HCT116 (cell line): ENCODE measurements around the gene TUBGCP5. TPM values are rescaled to one million over a fixed set of nuclear protein-coding genes. Genes with fewer than 3 reads are reported as not detected.
A peak's percentile ranks its signal among the peaks of the same experiment; 100 is the strongest.

Experiments used
- ATAC-seq: fragments of 200-7000 bp; cut with Tn5 transposase; 2 replicates; pipeline ENCODE4 v1.9.1; 2020; ENCODE audit warnings: mild to moderate bottlenecking, moderate library complexity
- BruUV-seq: library from RNA; stranded (reverse); fragments of 400-500 nt; replicated peaks from 2 replicates; lab custom pipeline; 2021; lab: Mats Ljungman, UMichigan
- CTCF ChIA-PET: fragments of 300-600 bp; sonication (Branson Sonifier 250); formaldehyde crosslinking; loops from one replicate; lab custom pipeline; 2021; ENCODE audit warnings: antibody characterized with exemption; lab: Charles Lee
- POLR2A ChIA-PET: fragments of 300-600, 350-600 bp; sonication (Branson Sonifier 250); formaldehyde crosslinking; loops from one replicate; lab custom pipeline; 2021; ENCODE audit warnings: antibody characterized with exemption; lab: Charles Lee
- RAD21 ChIA-PET, 2 experiments: fragments of 300-600 bp; sonication (Branson Sonifier 250); formaldehyde crosslinking; loops; one replicate each; lab custom pipeline; 2023; ENCODE audit warnings: low total read pairs in 2 of 2; ENCODE audit not compliant: uncharacterized antibody in 2 of 2, unreplicated experiment in 2 of 2, low non-redundant PET in 1 of 2; lab: Charles Lee
- DNase-seq: peaks from one replicate; pipeline ENCODE4 v3.0.0-alpha.2; 2010; ENCODE audit warnings: low read depth, low spot score
- H2AFZ ChIP-seq: fragments of 200-600 bp; shearing (Covaris generic), sonication (generic); 2 replicates; pipeline ENCODE4 v1.6.1; 2017; ENCODE audit warnings: low read depth, mixed run types, mixed read lengths, antibody characterized with exemption, low read length; ENCODE audit not compliant: poor library complexity, severe bottlenecking
- H3K27ac ChIP-seq: 2 replicates; pipeline ENCODE4 v1.5.1; 2012; ENCODE audit warnings: low read depth, low read length
- H3K27me3 ChIP-seq: fragments of 200-600 bp; sonication (generic); 2 replicates; pipeline ENCODE4 v1.6.1; 2016; ENCODE audit warnings: mixed run types, low read length, mixed read lengths; ENCODE audit not compliant: insufficient read depth
- H3K36me3 ChIP-seq, 2 experiments: fragments of 200-500 bp in 1 of 2; fragments of 200-600 bp in 1 of 2; sonication (Bioruptor generic) in 1 of 2; sonication (generic) in 1 of 2; 2 replicates each; pipeline versions ENCODE4 v1.5.1 to v1.6.1; 2014 to 2016; ENCODE audit warnings: low read length in 2 of 2, inconsistent platforms in 1 of 2, mixed read lengths in 1 of 2, mixed run types in 1 of 2; ENCODE audit not compliant: insufficient read depth in 2 of 2, control insufficient read depth in 1 of 2
- H3K4me1 ChIP-seq, 2 experiments: fragments of 200-600 bp in 1 of 2; sonication (generic) in 1 of 2; 2 replicates each; pipeline versions ENCODE4 v1.5.1 to v1.6.1; 2012 to 2017; ENCODE audit warnings: low read length in 2 of 2, inconsistent platforms in 1 of 2, mild to moderate bottlenecking in 1 of 2, mixed read lengths in 1 of 2, mixed run types in 1 of 2, moderate library complexity in 1 of 2; ENCODE audit not compliant: insufficient read depth in 2 of 2, control insufficient read depth in 1 of 2
- H3K4me2 ChIP-seq: fragments of 200-600 bp; sonication (generic); 2 replicates; pipeline ENCODE4 v1.6.1; 2017; ENCODE audit warnings: mixed run types, low read length, mixed read lengths
- H3K4me3 ChIP-seq, 2 experiments: fragments of 200-600 bp in 1 of 2; sonication (generic) in 1 of 2; replicated peaks in 1 of 2; 2 replicates each; pipeline ENCODE4 v1.5.1; 2011 to 2016; ENCODE audit warnings: low read length in 2 of 2, control low read depth in 1 of 2, low read depth in 1 of 2, mild to moderate bottlenecking in 1 of 2, mixed read lengths in 1 of 2, mixed run types in 1 of 2
- H3K79me2 ChIP-seq: fragments of 200-600 bp; sonication (generic); 2 replicates; pipeline ENCODE4 v1.6.1; 2017; ENCODE audit warnings: mild to moderate bottlenecking, mixed run types, low read length, moderate library complexity, mixed read lengths; ENCODE audit not compliant: insufficient read depth
- H3K9ac ChIP-seq: fragments of 200-600 bp; sonication (generic); 2 replicates; pipeline ENCODE4 v1.6.1; 2016; ENCODE audit warnings: low read length, mixed read lengths
- H3K9me2 ChIP-seq: fragments of 200-600 bp; sonication (generic), shearing (Covaris generic); 2 replicates; pipeline ENCODE4 v1.6.1; 2017; ENCODE audit warnings: mixed run types, mild to moderate bottlenecking, moderate library complexity; ENCODE audit not compliant: insufficient read depth
- H3K9me3 ChIP-seq, 2 experiments: fragments of 200-500 bp in 1 of 2; fragments of 200-600 bp in 1 of 2; sonication (Bioruptor generic) in 1 of 2; sonication (generic) in 1 of 2; 2 replicates each; pipeline ENCODE4 v1.6.1; 2014 to 2017; ENCODE audit warnings: low read length in 2 of 2, mixed read lengths in 2 of 2, inconsistent platforms in 1 of 2, low read depth in 1 of 2, mild to moderate bottlenecking in 1 of 2, mixed run types in 1 of 2, moderate library complexity in 1 of 2; ENCODE audit not compliant: control insufficient read depth in 1 of 2, insufficient read depth in 1 of 2
- H4K20me1 ChIP-seq: fragments of 200-600 bp; sonication (generic), shearing (Covaris generic); 2 replicates; pipeline ENCODE4 v1.6.1; 2017; ENCODE audit warnings: mixed run types, mild to moderate bottlenecking, moderate library complexity; ENCODE audit not compliant: insufficient read depth
- CBX3 ChIP-seq: IDR thresholded peaks from 2 replicates; pipeline ENCODE4 v1.6.1; 2012; ENCODE audit warnings: low read depth
- CEBPB ChIP-seq: IDR thresholded peaks from 2 replicates; pipeline ENCODE4 v1.6.1; 2012; ENCODE audit warnings: low read depth
- EZH2 ChIP-seq: fragments of 200-600 bp; sonication (generic); IDR thresholded peaks from 2 replicates; pipeline ENCODE4 v1.6.1; 2017; ENCODE audit warnings: antibody characterized with exemption, mixed run types
- EZH2phosphoT487 ChIP-seq: fragments of 200-600 bp; IDR thresholded peaks from 2 replicates; pipeline ENCODE4 v1.6.1; 2018; ENCODE audit warnings: antibody characterized with exemption, borderline replicate concordance
- POLR2A ChIP-seq: IDR thresholded peaks from 2 replicates; pipeline ENCODE4 v1.7.0; 2011; ENCODE audit warnings: borderline replicate concordance; ENCODE audit not compliant: insufficient read depth, insufficient read length; ENCODE audit errors: extremely low read depth
- POLR2AphosphoS5 ChIP-seq: IDR thresholded peaks from 2 replicates; pipeline ENCODE4 v1.6.1; 2011; ENCODE audit warnings: mild to moderate bottlenecking, low read depth, low read length, moderate library complexity
- RAD21 ChIP-seq: IDR thresholded peaks from 2 replicates; pipeline ENCODE4 v1.6.1; 2012; ENCODE audit warnings: low read depth, mild to moderate bottlenecking
- SIN3A ChIP-seq: IDR thresholded peaks from 2 replicates; pipeline ENCODE4 v1.6.1; 2012; ENCODE audit warnings: low read depth
- SP1 ChIP-seq: IDR thresholded peaks from 2 replicates; pipeline ENCODE4 v1.6.1; 2012; ENCODE audit warnings: low read depth
- TCF7L2 ChIP-seq: IDR thresholded peaks from 2 replicates; pipeline ENCODE4 v1.7.0; 2011; ENCODE audit warnings: borderline replicate concordance, inconsistent platforms; ENCODE audit not compliant: insufficient read depth, insufficient read length; ENCODE audit errors: extremely low read depth
- ZFX ChIP-seq: fragments of 450-650 bp; IDR thresholded peaks from 2 replicates; pipeline ENCODE4 v1.6.1; 2017
- ZNF274 ChIP-seq: fragments of 200-500 bp; sonication (Bioruptor generic); IDR thresholded peaks from 2 replicates; pipeline ENCODE4 v1.6.1; 2014; ENCODE audit warnings: mild to moderate bottlenecking, low read depth, low read length, inconsistent platforms
- intact Hi-C: fragments of 100-400 bp; cut with micrococcal nuclease; formaldehyde crosslinking; loops from 2 replicates; pipeline ENCODE4 v1.10.0; 2022
- total RNA-seq: library from RNA; stranded (reverse); gene quantifications from one replicate; pipeline ENCODE4 v1.2.1, GENCODE V29; 2021; ENCODE audit not compliant: unreplicated experiment
- TF ChIP-seq, protein P1 (sequence below), 3 experiments: fragments of 200-600 bp in 1 of 3; sonication (generic) in 1 of 3; IDR thresholded peaks in 2 of 3; conservative IDR thresholded peaks in 1 of 3; 2 replicates each; pipeline ENCODE4 v1.5.1; 2012 to 2017; ENCODE audit warnings: low read depth in 2 of 3, low read length in 2 of 3, antibody characterized with exemption in 1 of 3, borderline replicate concordance in 1 of 3, control low read depth in 1 of 3, mild to moderate bottlenecking in 1 of 3, mixed read lengths in 1 of 3, mixed run types in 1 of 3, moderate library complexity in 1 of 3; ENCODE audit not compliant: insufficient read depth in 1 of 3
- TF ChIP-seq, protein P2 (sequence below): IDR thresholded peaks from 2 replicates; pipeline ENCODE4 v1.6.1; 2012
- TF ChIP-seq, protein P3 (sequence below): IDR thresholded peaks from 2 replicates; pipeline ENCODE4 v1.6.1; 2012
- TF ChIP-seq, protein P4 (sequence below): IDR thresholded peaks from 2 replicates; pipeline ENCODE4 v1.6.1; 2011; ENCODE audit warnings: mild to moderate bottlenecking, low read length, moderate library complexity; ENCODE audit not compliant: insufficient replicate concordance; ENCODE audit errors: extremely low read depth

TUBGCP5 gene
- total RNA-seq, 1 experiment from 2014 or later, result 17.9 TPM

DNA sequence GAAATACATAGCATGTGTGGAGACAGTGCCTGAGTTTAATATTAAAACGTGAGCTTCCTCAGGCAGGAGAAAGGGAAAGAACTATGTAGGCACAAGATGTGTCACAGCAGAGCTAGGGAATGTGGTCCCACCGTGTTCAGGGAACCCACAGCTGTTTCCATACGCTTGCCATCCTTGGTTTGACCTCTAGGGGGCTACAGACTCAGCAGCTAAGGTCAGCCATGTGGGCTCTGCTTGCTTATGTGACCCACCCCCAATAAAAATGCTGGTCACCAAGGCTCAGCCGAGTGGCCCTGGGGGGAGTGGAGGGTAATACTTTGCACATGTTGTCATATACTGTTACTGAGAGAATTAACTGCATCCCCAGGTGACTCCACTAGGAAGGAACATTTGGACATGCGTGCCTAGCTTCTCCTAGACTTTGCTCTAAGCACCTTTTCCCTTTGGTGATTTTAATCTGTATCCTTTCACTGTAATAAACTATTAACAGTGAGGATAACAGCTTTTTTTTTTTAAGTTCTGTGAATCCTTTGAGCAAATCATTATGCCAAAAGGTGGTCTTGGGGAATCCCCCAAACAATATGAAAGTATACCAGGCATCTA, 3.3 kb downstream of the TUBGCP5 start:
- Histone ChIP-seq H3K9me3 (no peaks in the 10 kb centered on the region), H3K27me3 (no peaks in the 10 kb centered on the region), H3K9me2 (no peaks in the 10 kb centered on the region), H2AFZ (no peak overlapping the region), H3K4me2 (no peak overlapping the region), H3K79me2 (peaks cover 22% of the 10 kb centered on the region), H3K4me3 (no peak overlapping the region), H4K20me1 (no peaks in the 10 kb centered on the region), H3K9ac (no peak overlapping the region)
- ChIA-PET POLR2A (no interaction called here), CTCF (interaction anchor here (1.0 to 2.2 kb wide), 8 partner anchors 12 to 431 kb away, joined by 3 to 6 read pairs (median 5); no protein-coding TSS in a partner anchor), RAD21 (interaction anchor here in 1 of 2 experiments (1.2 kb wide), 1 partner anchor 37 kb away, joined by 3 read pairs; no protein-coding TSS in a partner anchor)
- no TSS peak for BruUV-seq
- TF ChIP-seq ZNF274 (no peak), SIN3A (no peak), RAD21 (peak; percentile 23; the same call in 1 of the 2 replicates)
- TF ChIP-seq, protein P1, sequence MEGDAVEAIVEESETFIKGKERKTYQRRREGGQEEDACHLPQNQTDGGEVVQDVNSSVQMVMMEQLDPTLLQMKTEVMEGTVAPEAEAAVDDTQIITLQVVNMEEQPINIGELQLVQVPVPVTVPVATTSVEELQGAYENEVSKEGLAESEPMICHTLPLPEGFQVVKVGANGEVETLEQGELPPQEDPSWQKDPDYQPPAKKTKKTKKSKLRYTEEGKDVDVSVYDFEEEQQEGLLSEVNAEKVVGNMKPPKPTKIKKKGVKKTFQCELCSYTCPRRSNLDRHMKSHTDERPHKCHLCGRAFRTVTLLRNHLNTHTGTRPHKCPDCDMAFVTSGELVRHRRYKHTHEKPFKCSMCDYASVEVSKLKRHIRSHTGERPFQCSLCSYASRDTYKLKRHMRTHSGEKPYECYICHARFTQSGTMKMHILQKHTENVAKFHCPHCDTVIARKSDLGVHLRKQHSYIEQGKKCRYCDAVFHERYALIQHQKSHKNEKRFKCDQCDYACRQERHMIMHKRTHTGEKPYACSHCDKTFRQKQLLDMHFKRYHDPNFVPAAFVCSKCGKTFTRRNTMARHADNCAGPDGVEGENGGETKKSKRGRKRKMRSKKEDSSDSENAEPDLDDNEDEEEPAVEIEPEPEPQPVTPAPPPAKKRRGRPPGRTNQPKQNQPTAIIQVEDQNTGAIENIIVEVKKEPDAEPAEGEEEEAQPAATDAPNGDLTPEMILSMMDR (IDR thresholded peaks at IDR 0.05 in 2 of 3, conservative IDR thresholded peaks at IDR 0.05 in 1 of 3; ENCODE audit: borderline replicate concordance in 1 of 3, insufficient read depth in 1 of 3, low read depth in 2 of 3, low read length in 2 of 3), result peak; percentile 15 to 90 (median 85); a peak in 4 of 6 replicates
- TF ChIP-seq, all 23 proteins: peak for 2
- H3K27ac ChIP-seq, result no peak overlapping the region
- H3K4me1 ChIP-seq, result peaks cover 4 to 18% of the 10 kb centered on the region in 2 experiments
- peak; percentile 54 for DNase-seq
- peaks cover 24 to 33% of the 10 kb centered on the region in 2 experiments; a peak in 3 of 4 replicates for H3K36me3 ChIP-seq
- intact Hi-C loops, result loop anchor here (5.0 kb wide), 1 partner anchor 431 kb away; no protein-coding TSS in a partner anchor
- peak; percentile 21 for ATAC-seq

DNA sequence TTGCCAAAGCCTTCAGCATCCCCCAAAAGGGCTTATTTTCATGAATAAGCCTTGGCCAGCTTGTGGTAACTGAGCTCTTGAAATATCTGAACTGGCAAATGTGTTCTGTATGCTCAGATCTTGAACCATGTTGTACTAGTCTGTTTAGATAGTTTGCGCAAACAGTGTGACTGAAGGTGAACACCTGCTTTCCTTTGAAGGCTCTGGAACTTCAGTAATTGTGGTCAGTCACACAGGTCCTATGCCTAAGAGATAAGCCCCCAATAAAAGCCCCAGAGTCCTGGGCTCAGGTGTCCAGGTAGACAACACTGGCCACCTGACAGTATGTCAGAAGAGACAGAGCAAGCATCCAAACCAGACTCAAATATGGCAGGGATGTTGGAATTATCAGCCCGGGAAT, 5.4 kb downstream of the TUBGCP5 start:
- Histone ChIP-seq H3K79me2 (peaks cover 22% of the 10 kb centered on the region), H3K9ac (no peak overlapping the region), H4K20me1 (no peaks in the 10 kb centered on the region), H3K9me3 (no peaks in the 10 kb centered on the region), H3K27me3 (no peaks in the 10 kb centered on the region), H2AFZ (no peak overlapping the region), H3K9me2 (no peaks in the 10 kb centered on the region), H3K4me1 (peaks cover 4 to 12% of the 10 kb centered on the region in 2 experiments), H3K36me3 (peaks cover 31 to 50% of the 10 kb centered on the region in 2 experiments; a peak in 3 of 4 replicates), H3K4me3 (no peak overlapping the region), H3K27ac (no peak overlapping the region), H3K4me2 (no peak overlapping the region)
- ChIA-PET POLR2A (no interaction called here), RAD21 (no interaction called here), CTCF (no interaction called here)
- BruUV-seq, result no TSS peak
- intact Hi-C loops, result no loop called here
- no peak for DNase-seq
- no peak for ATAC-seq
- TF ChIP-seq ZFX (no peak), CBX3 (no peak), TCF7L2 (no peak), SIN3A (no peak), EZH2 (no peak), ZNF274 (no peak), SP1 (no peak), CEBPB (no peak), POLR2AphosphoS5 (no peak), EZH2phosphoT487 (no peak), POLR2A (no peak)
- TF ChIP-seq, protein P2, sequence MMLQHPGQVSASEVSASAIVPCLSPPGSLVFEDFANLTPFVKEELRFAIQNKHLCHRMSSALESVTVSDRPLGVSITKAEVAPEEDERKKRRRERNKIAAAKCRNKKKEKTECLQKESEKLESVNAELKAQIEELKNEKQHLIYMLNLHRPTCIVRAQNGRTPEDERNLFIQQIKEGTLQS, result no peak
- TF ChIP-seq, protein P3, sequence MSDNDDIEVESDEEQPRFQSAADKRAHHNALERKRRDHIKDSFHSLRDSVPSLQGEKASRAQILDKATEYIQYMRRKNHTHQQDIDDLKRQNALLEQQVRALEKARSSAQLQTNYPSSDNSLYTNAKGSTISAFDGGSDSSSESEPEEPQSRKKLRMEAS, result no peak
- TF ChIP-seq, protein P4, sequence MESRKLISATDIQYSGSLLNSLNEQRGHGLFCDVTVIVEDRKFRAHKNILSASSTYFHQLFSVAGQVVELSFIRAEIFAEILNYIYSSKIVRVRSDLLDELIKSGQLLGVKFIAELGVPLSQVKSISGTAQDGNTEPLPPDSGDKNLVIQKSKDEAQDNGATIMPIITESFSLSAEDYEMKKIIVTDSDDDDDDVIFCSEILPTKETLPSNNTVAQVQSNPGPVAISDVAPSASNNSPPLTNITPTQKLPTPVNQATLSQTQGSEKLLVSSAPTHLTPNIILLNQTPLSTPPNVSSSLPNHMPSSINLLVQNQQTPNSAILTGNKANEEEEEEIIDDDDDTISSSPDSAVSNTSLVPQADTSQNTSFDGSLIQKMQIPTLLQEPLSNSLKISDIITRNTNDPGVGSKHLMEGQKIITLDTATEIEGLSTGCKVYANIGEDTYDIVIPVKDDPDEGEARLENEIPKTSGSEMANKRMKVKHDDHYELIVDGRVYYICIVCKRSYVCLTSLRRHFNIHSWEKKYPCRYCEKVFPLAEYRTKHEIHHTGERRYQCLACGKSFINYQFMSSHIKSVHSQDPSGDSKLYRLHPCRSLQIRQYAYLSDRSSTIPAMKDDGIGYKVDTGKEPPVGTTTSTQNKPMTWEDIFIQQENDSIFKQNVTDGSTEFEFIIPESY, result no peak
